A549 (cell line): Measurements from ENCODE around the gene MDFIC. TPM values are rescaled to one million over a fixed set of nuclear protein-coding genes. Genes with fewer than 3 reads are reported as not detected.

Source experiments
- ATAC-seq, 2 experiments: fragments of 200-7000 bp in 1 of 2; fragments of >200 bp in 1 of 2; cut with Nextera tagmentation in 1 of 2; cut with Tn5 transposase in 1 of 2; 3 replicates each; pipeline versions ENCODE4 v1.8.0 to v1.9.1; 2018 to 2020; ENCODE audit warnings: mild to moderate bottlenecking in 1 of 2, moderate library complexity in 1 of 2
- CTCF ChIA-PET: fragments of 300-600 bp; sonication (Branson Sonifier 250); formaldehyde crosslinking; extraction: SDS; loops from one replicate; lab custom pipeline; 2021; ENCODE audit warnings: antibody characterized with exemption, inconsistent platforms; lab: Yijun Ruan, JAX
- POLR2A ChIA-PET: fragments of 350-600 bp; formaldehyde crosslinking; extraction: SDS; loops from one replicate; lab custom pipeline; 2021; ENCODE audit warnings: antibody characterized with exemption, inconsistent platforms; lab: Yijun Ruan, JAX
- DNase-seq, 2 experiments: peaks; one replicate each; pipeline versions ENCODE4 v3.0.0 to v3.0.0-alpha.2; 2011 to 2016; ENCODE audit warnings: low read depth in 1 of 2, low spot score in 1 of 2
- FAIRE-seq: peaks from 2 replicates; lab custom pipeline; 2011; peaks lifted over from hg19 to GRCh38; lab: Jason Lieb, UNC
- H3K27ac ChIP-seq, 2 experiments: fragments of >200 bp; sonication (Bioruptor Twin); formaldehyde crosslinking; 3 replicates each; pipeline ENCODE4 v1.5.1; 2016 to 2017
- H3K4me1 ChIP-seq: fragments of >200 bp; sonication (Bioruptor Twin); formaldehyde crosslinking; 3 replicates; pipeline ENCODE4 v1.6.1; 2016
- H3K4me2 ChIP-seq: fragments of >200 bp; sonication (Bioruptor Twin); formaldehyde crosslinking; 3 replicates; pipeline ENCODE4 v1.6.1; 2016
- H3K4me3 ChIP-seq: fragments of >200 bp; sonication (Bioruptor Twin); formaldehyde crosslinking; 3 replicates; pipeline ENCODE4 v1.5.1; 2016
- H3K9me3 ChIP-seq: fragments of >200 bp; sonication (Bioruptor Twin); formaldehyde crosslinking; 3 replicates; pipeline ENCODE4 v1.6.1; 2016
- EHF ChIP-seq: fragments of 250-450 bp; sonication (Bioruptor Pico); IDR thresholded peaks from 2 replicates; pipeline ENCODE4 v1.5.0; 2020; ENCODE audit warnings: mild to moderate bottlenecking
- ESRRA ChIP-seq: fragments of 150-350 bp; IDR thresholded peaks from 2 replicates; pipeline ENCODE4 v1.6.1; 2014; ENCODE audit warnings: mild to moderate bottlenecking, low read length, borderline replicate concordance
- FOSB ChIP-seq: fragments of 250-450 bp; sonication (Bioruptor Pico); IDR thresholded peaks from 2 replicates; pipeline ENCODE4 v1.5.0; 2020; ENCODE audit warnings: mild to moderate bottlenecking, moderate library complexity
- FOSL2 ChIP-seq, 2 experiments: fragments of 450-650 bp in 1 of 2; fragments of >200 bp in 1 of 2; sonication (Bioruptor Twin) in 1 of 2; formaldehyde crosslinking; IDR thresholded peaks; 2 replicates each; pipeline versions ENCODE4 v1.5.0 to v1.6.1; 2016 to 2020; ENCODE audit warnings: mild to moderate bottlenecking in 1 of 2, moderate library complexity in 1 of 2
- FOXS1 ChIP-seq: fragments of 250-450 bp; sonication (Bioruptor Pico); IDR thresholded peaks from 2 replicates; pipeline ENCODE4 v1.5.0; 2020; ENCODE audit warnings: mild to moderate bottlenecking, moderate library complexity
- HMGXB4 ChIP-seq: fragments of 250-450 bp; sonication (Bioruptor Pico); IDR thresholded peaks from 2 replicates; pipeline ENCODE4 v1.5.0; 2021; ENCODE audit warnings: mild to moderate bottlenecking, moderate library complexity, borderline replicate concordance
- MAFK ChIP-seq: fragments of 450-650 bp; IDR thresholded peaks from 2 replicates; pipeline ENCODE4 v1.6.1; 2014; ENCODE audit not compliant: partially characterized antibody
- MAX ChIP-seq: IDR thresholded peaks from 2 replicates; pipeline ENCODE4 v1.6.1; 2012
- MAZ ChIP-seq: fragments of 150-350 bp; IDR thresholded peaks from 2 replicates; pipeline ENCODE4 v1.6.1; 2014; ENCODE audit warnings: antibody characterized with exemption, low read depth, low read length, borderline replicate concordance
- MYC ChIP-seq: IDR thresholded peaks from 2 replicates; pipeline ENCODE4 v1.6.1; 2012; ENCODE audit warnings: mild to moderate bottlenecking, inconsistent platforms, low read length, improper control_type of control experiment, borderline replicate concordance
- REST ChIP-seq: fragments of 200-600 bp; sonication (generic); IDR thresholded peaks from 2 replicates; pipeline ENCODE4 v1.6.1; 2016; ENCODE audit warnings: antibody characterized with exemption, mild to moderate bottlenecking, moderate library complexity
- RNF2 ChIP-seq: fragments of 200-600 bp; sonication (generic); IDR thresholded peaks from 2 replicates; pipeline ENCODE4 v1.6.1; 2016; ENCODE audit warnings: low read depth, mild to moderate bottlenecking, antibody characterized with exemption, moderate library complexity, borderline replicate concordance
- TFCP2L1 ChIP-seq: fragments of 250-450 bp; sonication (Bioruptor Pico); IDR thresholded peaks from 2 replicates; pipeline ENCODE4 v1.5.0; 2021; ENCODE audit warnings: mild to moderate bottlenecking
- WGBS: methylation state at CpG from one replicate; pipeline ENCODE4 v1.1.6; 2017; ENCODE audit errors: missing lambda C conversion rate; 5-methylcytosine and 5-hydroxymethylcytosine counted together
- polyA plus RNA-seq, 4 experiments: library from polyadenylated mRNA; depleted of rRNA in 3 of 4; stranded (reverse); fragments of >200 nt; fragmentation: RNase III in 1 of 4; extraction: RNeasy Plus Mini Kit Qiagen cat#74134 plus additional on column Dnase treatment in 1 of 4; gene quantifications; 2 replicates in 3 of 4; 3 replicates in 1 of 4; pipeline ENCODE4 v1.2.3, GENCODE V29; 2011 to 2017

MDFIC gene
- polyA plus RNA-seq, 2 of the 4 experiments (the other 2 are of a cell fraction), result 19.5 to 30.6 TPM

- POLR2A ChIA-PET, result no interaction called here
- TF ChIP-seq ESRRA (no peak), HMGXB4 (CRISPR knock-in tag) (no peak), MYC (no peak), TFCP2L1 (CRISPR knock-in tag) (no peak), FOSL2 (IDR thresholded peaks at IDR 0.05) (no peak), FOSL2 (CRISPR knock-in tag; IDR thresholded peaks at IDR 0.05) (peak; percentile 46), MAX (no peak), EHF (CRISPR knock-in tag) (no peak)
- H3K9me3 ChIP-seq, result no peaks in the 10 kb centered on the region
- peaks cover 24% of the 10 kb centered on the region for H3K4me1 ChIP-seq
- ATAC-seq (peak in 1 of 2 experiments; percentile 59; a peak in 3 of 6 replicates), FAIRE-seq (no peak), DNase-seq (no peak)
- peak overlapping the region; percentile 38 to 40; a peak in 3 of 6 replicates for H3K27ac ChIP-seq
- CTCF ChIA-PET, result interaction anchor here (0.7 kb wide), 1 partner anchor 693 kb away, joined by 5 read pairs; no protein-coding TSS in a partner anchor
- peak overlapping the region; percentile 54 for H3K4me2 ChIP-seq
- H3K4me3 ChIP-seq, result no peak overlapping the region
- WGBS, result 72% methylated on average over 6 of the region's 6 CpGs
Measured at GRCh38 chr7:114997487-114998404, 75.9 kb downstream of the MDFIC start.

- peak overlapping the region; percentile 25 to 30; a peak in 3 of 6 replicates for H3K27ac ChIP-seq
- H3K4me2 ChIP-seq, result peak overlapping the region; percentile 33
- H3K9me3 ChIP-seq, result no peaks in the 10 kb centered on the region
- H3K4me1 ChIP-seq, result peaks cover 52% of the 10 kb centered on the region
- FAIRE-seq (peak; percentile 77), DNase-seq (peak in 1 of 2 experiments; percentile 50), ATAC-seq (peak; percentile 63 to 80; a peak in 4 of 6 replicates)
- ChIA-PET CTCF (no interaction called here), POLR2A (no interaction called here)
- WGBS, result 34% methylated on average over 5 of the region's 5 CpGs
- no peak overlapping the region for H3K4me3 ChIP-seq
- TF ChIP-seq FOSB (CRISPR knock-in tag) (no peak), FOSL2 (IDR thresholded peaks at IDR 0.05) (no peak), FOSL2 (CRISPR knock-in tag; IDR thresholded peaks at IDR 0.05) (peak; percentile 68)
Measured at GRCh38 chr7:115004121-115004520, 82.2 kb downstream of the MDFIC start.

- H3K4me2 ChIP-seq, result peak overlapping the region; percentile 57; the same call in 2 of the 3 replicates
- 86% methylated on average over 2 of the region's 2 CpGs for WGBS
- POLR2A ChIA-PET, result no interaction called here
- H3K4me1 ChIP-seq, result peaks cover 61% of the 10 kb centered on the region
- H3K27ac ChIP-seq, result peak overlapping the region in 1 of 2 experiments; percentile 3; a peak in 1 of 6 replicates
- TF ChIP-seq ESRRA (no peak), MAZ (no peak), MAFK (no peak), FOXS1 (CRISPR knock-in tag) (no peak), RNF2 (no peak), REST (no peak)
- CTCF ChIA-PET, result no interaction called here
- no peak for ATAC-seq
- no peak for DNase-seq
- no peaks in the 10 kb centered on the region for H3K9me3 ChIP-seq
- H3K4me3 ChIP-seq, result no peak overlapping the region
- FAIRE-seq, result no peak
Measured at GRCh38 chr7:115005251-115005650, 83.4 kb downstream of the MDFIC start.
